Right forelimb (tissue), 1 donor: Measurements from ENCODE around the gene NAA20.
A peak's percentile ranks its signal among the peaks of the same experiment; 100 is the strongest.

Source experiments
- DNase-seq: peaks from one replicate; pipeline ENCODE4 v3.0.0-alpha.2; 2018

Gene NAA20

GRCh38 chr20:20021835-20022234, 4.7 kb downstream of the NAA20 start:
- no peak for DNase-seq

GRCh38 chr20:20022498-20022897, 5.3 kb downstream of the NAA20 start:
- no peak for DNase-seq

- no peak for DNase-seq
These were observed 6.2 kb downstream of the NAA20 start for GRCh38 chr20:20023395-20023794.

- no peak for DNase-seq
These were observed 7.8 kb downstream of the NAA20 start for GRCh38 chr20:20024942-20025341.

GRCh38 chr20:20027284-20027683, 10.1 kb downstream of the NAA20 start:
- no peak for DNase-seq

GRCh38 chr20:20031790-20032189, 14.6 kb downstream of the NAA20 start:
- no peak for DNase-seq

- no peak for DNase-seq
These were observed 17.3 kb downstream of the NAA20 start for GRCh38 chr20:20034486-20034885.

- no peak for DNase-seq
These were observed 19.6 kb downstream of the NAA20 start for GRCh38 chr20:20036756-20037155.

- DNase-seq: no peak
These were observed 20.8 kb downstream of the NAA20 start for GRCh38 chr20:20037960-20038359.

GRCh38 chr20:20038586-20038985, 21.4 kb downstream of the NAA20 start:
- DNase-seq: no peak

GRCh38 chr20:20039752-20040387, 22.7 kb downstream of the NAA20 start:
- DNase-seq: no peak

GRCh38 chr20:20051767-20052073, 34.6 kb downstream of the NAA20 start:
- no peak for DNase-seq

GRCh38 chr20:20052074-20052970, 35.2 kb downstream of the NAA20 start, which contains the start of the genes CFAP61 and CRNKL1:
Gene CFAP61 (plus strand): TSS chr20:20052532. CDS start chr20:20056654, 4,122 bp downstream.
Gene CRNKL1 (minus strand): TSS chr20:20052466. CDS start chr20:20052342, 124 bp downstream.
- DNase-seq: peak; percentile 98

- no peak for DNase-seq
These were observed 43.3 kb downstream of the NAA20 start for GRCh38 chr20:20060234-20060998.

GRCh38 chr20:20063941-20064702, 47.0 kb downstream of the NAA20 start:
- no peak for DNase-seq

GRCh38 chr20:20065361-20065760, 48.2 kb downstream of the NAA20 start:
- DNase-seq: no peak

- DNase-seq: no peak
These were observed 53.9 kb downstream of the NAA20 start for GRCh38 chr20:20070871-20071726.

GRCh38 chr20:20073801-20074371, 56.7 kb downstream of the NAA20 start:
- no peak for DNase-seq

- no peak for DNase-seq
These were observed 57.9 kb downstream of the NAA20 start for GRCh38 chr20:20075032-20075431.

GRCh38 chr20:20076297-20077065, 59.3 kb downstream of the NAA20 start:
- DNase-seq: no peak

- no peak for DNase-seq
These were observed 60.9 kb downstream of the NAA20 start for GRCh38 chr20:20078041-20078440.
